GM18909 (cell line): ENCODE data around the gene FAM118B.

Experiments used
- ATAC-seq: cut with Tn5 transposase; IDR thresholded peaks from one replicate; pipeline ENCODE4 v1.9.1; 2021; ENCODE audit warnings: mild to moderate bottlenecking; ENCODE audit not compliant: unreplicated experiment, poor library complexity

FAM118B gene

DNA sequence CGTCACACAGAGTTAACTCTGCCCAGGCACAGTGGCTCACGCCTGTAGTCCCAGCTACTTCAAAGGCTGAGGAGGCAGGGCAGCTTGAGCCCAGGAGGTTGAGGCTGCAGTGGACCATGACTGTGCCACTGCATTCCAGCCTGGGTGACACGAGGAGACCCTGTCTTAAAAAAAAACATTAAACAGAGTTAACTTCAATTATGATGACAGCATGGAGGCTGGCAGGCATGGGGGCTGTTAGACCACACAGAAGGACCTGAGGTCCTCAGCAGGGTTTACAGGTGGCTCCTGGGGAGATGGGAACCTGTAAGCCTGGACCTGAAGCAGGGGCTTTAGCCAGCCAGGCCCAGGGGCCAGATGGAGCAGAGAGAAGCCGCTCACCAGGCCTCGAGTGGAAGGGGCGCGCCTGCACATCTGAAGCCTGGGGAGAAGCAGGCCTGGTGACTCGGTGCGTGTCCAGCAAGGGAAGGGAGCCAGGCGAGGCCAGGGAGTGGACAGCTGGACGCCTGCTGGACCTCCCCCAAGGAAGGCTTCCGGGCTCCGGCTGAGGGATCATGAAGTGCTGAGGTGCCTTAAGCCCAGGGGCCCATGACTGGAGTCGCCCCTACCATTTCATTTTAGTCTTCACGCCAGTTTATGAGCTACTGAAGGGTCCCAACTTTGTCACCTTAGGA is 25.4 kb upstream of the FAM118B start:
- no peak for ATAC-seq

- no peak for ATAC-seq
These were observed 24.7 kb upstream of the FAM118B start for GRCh38 chr11:126186708-126187529.

DNA sequence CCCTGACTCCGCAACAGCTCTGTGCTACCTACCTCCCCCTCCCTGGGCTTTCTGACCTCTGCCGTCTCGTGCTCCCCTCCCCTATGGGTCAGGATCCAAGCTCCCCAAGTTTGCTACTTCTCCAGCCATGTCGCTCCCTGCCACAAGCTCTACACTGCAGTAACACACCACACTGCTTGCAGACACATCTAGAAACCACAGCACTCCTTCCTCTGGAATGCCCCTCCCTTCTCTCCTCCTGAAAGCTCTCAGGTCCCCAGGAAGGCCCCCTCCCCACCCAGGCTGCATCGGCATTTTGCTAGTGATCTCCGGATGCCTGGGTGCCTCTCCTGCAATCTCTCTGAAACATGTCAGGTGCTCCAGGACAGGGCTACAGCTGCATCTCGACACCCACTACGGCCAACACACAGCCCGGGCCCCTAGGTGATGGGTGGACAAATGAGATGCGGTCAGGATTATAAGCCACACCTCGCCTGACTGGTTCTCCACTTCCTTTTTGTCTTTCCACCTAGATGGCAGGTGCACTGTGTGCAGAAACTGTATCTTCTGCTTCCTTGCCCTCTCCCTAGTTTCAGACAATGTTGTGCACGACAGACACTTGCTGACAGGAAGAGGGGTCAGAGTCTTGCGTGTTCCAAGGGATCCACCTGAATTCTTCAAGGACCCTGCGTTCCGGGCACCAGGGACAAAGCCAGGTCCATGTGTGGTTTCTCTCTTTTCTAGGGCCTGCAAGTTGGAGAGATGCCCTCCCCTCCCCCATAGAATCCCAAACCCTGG is 23.1 kb upstream of the FAM118B start:
- peak; percentile 86 for ATAC-seq

DNA sequence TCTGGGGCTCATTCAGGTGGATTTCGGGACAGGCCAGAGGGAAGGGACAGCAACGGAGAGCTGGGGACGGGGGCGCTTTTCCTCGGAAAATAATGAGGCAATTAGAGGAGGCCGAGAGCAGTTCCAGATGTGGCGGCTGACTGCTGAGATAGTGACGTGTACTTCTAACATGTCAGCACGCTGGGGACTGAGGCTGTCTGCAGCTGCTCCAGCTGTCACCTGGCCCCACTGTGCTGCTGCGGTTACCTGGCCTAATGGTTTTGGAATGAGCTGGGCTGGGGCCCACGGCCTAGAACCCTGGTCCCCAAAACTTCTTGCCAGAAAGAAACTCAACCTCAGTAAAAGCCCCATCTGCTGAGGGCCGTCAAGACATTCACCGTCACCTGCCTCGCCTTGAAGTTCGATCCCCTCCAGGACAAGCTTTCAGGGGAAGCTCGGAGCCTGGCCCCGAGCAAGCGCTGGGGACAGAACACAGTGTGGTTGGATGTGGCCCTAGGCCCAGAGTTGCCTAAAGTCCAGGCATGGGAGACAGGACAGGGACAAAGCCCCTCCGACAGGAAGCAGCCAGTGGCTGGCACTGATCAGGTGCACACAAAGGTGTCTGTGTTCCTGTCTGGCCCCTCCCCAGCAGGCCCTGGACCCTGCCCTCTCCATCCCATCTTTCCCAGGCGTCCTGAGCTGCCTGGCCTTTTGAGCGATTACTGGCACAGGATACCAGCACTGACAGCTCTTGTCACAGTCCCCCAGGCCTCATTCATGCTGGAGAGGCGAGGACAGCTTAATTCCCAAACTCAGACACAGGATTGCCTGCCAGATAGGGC is 22.3 kb upstream of the FAM118B start:
- ATAC-seq, result peak; percentile 79

- no peak for ATAC-seq
These were observed 20.8 kb upstream of the FAM118B start for GRCh38 chr11:126190792-126191191.

- ATAC-seq, result no peak
These were observed 20.1 kb upstream of the FAM118B start for GRCh38 chr11:126191379-126192073.

GRCh38 chr11:126192361-126192760 is 19.2 kb upstream of the FAM118B start:
- no peak for ATAC-seq

GRCh38 chr11:126193038-126193478 is 18.5 kb upstream of the FAM118B start:
- no peak for ATAC-seq

GRCh38 chr11:126194121-126194543 is 17.4 kb upstream of the FAM118B start:
- ATAC-seq, result no peak

GRCh38 chr11:126195119-126195518 is 16.5 kb upstream of the FAM118B start:
- no peak for ATAC-seq

DNA sequence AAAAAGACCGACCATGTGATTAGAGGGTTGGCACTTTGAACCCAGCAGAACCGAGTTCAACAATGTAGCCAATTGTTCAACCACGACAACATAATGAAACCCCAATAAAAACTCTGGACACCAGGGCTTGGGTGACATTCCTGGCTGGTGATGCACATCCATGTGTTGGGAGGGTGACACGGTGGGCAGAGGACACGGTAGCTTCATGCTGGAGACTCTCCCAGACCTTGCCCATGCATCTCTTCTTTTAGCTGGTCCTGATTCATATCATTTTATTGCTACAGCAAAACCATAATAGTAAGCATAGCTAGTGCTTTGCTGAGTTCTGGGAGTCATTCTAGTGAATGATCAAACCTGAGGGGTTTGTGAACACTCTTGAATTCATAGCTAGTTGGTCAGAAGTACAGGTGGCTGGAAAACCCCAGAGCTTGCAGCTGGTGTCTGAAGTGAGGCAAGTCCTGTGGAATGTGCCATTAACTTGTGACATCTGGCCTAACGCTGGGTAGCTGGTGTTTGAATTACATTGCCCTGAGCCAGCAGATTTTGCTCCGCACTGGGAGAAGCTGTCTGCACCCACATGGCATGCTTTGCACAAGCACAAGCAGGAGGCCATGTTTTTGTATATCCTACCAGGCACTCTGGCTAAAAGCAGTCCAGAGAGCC is 14.2 kb upstream of the FAM118B start:
- peak; percentile 57 for ATAC-seq

DNA sequence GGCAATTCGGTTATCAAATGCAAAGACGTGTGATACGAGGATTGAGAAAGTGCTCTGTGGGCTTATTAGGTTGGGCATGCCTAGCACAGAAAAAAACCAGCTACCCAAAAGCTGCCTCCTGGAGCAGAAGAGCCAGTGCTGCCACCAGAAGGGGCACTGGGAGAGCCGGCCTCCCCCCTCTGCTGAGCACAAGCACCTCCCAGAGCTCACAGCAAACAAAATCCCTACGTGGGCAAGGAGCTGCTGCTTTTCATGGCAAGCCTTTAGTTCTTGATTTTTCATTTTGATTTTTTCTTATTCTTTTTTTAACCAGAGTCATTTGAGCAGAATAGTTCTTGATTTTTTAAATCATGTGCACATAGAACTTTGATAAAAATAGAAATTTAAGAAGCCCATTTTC is 12.9 kb upstream of the FAM118B start:
- no peak for ATAC-seq

GRCh38 chr11:126202646-126203359 is 8.8 kb upstream of the FAM118B start:
- no peak for ATAC-seq

- no peak for ATAC-seq
These were observed 6.2 kb upstream of the FAM118B start for GRCh38 chr11:126205359-126205758.

DNA sequence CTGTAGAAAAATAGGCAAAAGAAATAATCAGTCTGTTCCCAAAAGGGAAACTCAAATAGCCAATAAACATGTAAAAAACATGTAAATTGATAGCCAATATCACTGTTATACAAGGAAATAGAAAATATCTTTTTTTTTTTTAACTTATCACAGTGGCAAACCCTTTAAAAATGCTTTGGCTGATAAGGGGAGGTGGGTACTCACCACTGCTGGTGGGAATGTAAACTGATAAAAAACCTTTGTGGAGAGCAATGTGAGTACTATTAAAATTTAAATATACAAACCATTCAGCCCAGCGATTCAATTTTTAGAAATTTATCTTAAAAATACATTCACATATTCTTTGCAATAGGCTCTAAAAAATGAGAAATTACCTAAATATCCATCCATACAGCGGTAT is 3.7 kb upstream of the FAM118B start:
- no peak for ATAC-seq

DNA sequence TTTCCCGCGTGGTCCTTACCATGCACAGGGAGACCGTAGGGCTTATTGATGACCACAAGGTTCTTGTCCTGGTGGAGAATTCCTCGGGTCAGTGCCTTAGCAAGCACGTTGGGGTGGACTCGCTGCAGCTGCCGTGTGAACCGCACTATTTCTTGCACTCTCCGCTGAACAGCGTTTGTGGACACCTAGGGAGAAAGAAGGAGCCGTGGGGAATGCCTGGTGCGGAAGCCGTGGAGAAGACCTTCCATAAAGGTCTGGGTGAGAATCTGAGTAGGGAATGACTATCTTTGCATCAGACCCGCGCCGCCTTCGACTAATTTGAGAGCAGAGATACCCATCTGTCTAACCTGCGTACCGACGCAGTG is 729 bp upstream of the FAM118B start:
- ATAC-seq, result no peak

DNA sequence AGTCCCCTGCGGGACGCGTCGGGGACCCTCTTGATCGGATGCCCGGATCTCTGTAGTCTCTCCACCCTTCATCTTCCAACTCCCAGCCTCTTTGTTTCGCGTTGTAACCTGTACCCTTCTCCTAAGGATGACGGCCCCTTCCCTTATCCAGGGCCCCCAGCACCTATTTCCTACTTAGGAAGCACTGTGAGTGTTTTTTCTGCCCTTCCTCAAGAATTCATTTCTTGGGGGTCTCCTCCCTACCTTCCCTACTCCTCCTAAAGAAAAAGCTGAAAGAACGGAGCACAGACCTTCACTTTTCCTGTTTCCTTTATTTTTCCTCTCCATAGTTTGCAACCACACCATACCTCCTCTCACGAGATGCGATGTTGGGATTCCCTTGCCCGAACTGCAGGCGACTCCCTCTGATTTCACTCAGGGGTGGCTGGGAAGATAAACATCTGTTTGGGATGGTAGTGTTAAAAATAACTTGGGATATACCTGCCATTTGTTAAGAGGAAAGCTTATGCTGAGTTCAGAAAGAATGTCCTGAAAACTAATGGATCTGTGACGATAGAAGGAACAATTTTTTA is 593 bp downstream of the FAM118B start:
- no peak for ATAC-seq

GRCh38 chr11:126214441-126214840 is 2.9 kb downstream of the FAM118B start:
- no peak for ATAC-seq
